Measurements from ENCODE around the gene PCNP. TPM values are rescaled to one million over a fixed set of nuclear protein-coding genes. Genes with fewer than 3 reads are reported as not detected.

PCNP gene
- 142 TPM for total RNA-seq

DNA sequence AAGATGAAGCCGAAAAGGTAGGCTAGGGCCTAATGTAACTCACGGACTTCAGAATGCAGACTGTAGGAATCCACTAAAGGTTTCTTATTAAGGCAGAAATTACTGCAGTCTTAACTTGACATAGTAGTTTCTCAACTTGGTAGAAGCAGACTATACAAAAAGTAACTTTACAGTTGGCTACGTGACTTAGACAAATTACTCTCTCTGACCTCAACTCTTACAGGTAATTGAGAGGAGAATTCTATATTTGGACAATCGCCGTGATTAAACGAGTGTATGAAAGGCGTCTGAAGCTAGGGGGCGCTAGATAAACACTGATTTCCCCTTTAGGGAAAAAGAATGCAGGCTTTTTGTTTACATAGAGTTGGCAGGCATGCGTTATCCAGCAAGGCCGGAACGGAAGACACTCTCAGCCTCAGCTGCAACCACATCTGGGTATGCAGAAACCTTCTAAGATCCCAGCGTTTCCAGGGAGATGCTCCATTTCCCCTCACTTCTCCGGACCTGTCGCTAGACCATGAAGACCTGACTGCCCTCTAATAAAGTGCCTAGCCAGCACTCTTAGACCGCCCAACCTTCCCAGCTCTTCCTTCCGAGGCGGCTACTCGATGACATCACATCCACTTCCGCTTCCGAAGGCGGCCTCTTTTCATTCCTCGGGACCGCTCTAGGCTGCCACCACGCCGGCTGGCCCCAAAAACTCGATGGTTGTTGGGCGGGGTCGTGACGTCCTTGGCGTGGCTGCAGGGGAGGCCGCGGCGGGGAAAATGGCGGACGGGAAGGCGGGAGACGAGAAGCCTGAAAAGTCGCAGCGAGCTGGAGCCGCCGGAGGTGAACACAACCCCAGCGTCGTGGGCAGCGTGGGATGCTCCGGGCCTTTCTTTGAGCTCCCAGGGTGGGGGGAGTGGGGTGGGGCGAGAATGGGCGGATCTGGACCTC lies at the start of gene PCNP:
TSS of gene PCNP (plus strand) at position 732 of the 939 bp plus-strand sequence. CDS start at position 768, 36 bp downstream.

DNA sequence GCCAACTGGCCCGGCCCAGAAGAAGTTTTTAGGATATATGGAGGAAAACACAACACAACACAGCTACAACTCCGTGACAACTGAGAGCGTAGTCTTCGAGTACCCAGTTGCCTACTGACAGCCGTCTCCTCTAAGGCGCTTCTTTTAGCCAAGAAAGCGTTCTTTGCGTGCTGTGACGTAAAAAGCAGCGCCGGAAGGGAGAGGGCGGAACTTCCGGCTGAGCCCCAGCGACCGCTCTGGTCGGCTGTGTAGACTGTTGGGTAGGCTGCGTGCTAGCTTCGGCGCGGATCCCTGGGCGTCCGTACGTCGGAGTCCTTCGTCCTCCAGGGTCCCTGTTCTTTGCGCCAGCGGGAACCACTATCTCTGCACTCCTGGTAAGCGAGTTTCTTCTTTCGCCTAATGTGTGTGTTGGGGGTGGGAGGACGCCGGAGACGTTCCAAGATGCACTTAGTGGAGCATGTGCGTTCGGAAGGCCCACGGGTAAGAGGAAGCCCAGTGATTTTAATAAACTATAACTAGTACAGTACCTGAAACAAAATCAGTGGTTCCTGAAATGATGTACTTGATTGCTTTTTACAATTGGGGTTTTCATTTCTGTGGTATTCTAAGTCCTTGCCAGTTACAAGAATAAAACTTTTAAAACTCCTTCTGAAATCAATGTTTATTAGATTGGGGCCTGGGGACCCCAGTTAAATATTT lies 12.2 kb upstream of the PCNP start, which contains the start of gene TRMT10C:
TSS of gene TRMT10C (plus strand) at position 239 of the 699 bp plus-strand sequence. CDS start 2,914 bp downstream, outside the sequence.

Small RNA genes within 50 kb of the gene (small RNA-seq; reads per million reads assigned to genes)
- gene RF00019 (not detected), gene RNU6-1256P (not detected)

Other genes with a start within 250 kb of the PCNP start
- 75.0 TPM for gene SENP7, start 61.0 kb upstream of the PCNP start, total RNA-seq
- gene TRMT10C, start 12.3 kb upstream of the PCNP start, total RNA-seq, result 38.1 TPM
- 43.1 TPM for gene ZBTB11, start 103.0 kb downstream of the PCNP start, total RNA-seq
- gene RPL24, start 112.5 kb downstream of the PCNP start, total RNA-seq, result 2,721 TPM
- gene CEP97, start 150.4 kb downstream of the PCNP start, total RNA-seq, result 61.4 TPM
- gene NXPE3, start 205.0 kb downstream of the PCNP start, total RNA-seq, result 24.0 TPM

All from diencephalon (tissue), 1 donor.